A549 treated with AZD2906 at 1 μM for 4 hours (cell line): ENCODE data around the gene PNMA8C. TPM values are rescaled to one million over a fixed set of nuclear protein-coding genes. Genes with fewer than 3 reads are reported as not detected.

Source experiments
- total RNA-seq: library from RNA; stranded (reverse); fragments of 200-300 nt; extraction: Qiagen RNA extraction; gene quantifications from 5 replicates; pipeline ENCODE4 v1.2.3, GENCODE V29; 2022

The PNMA8C gene
- not detected in 5 replicates for total RNA-seq

GRCh38 chr19:46428239-46429135, at the start of gene PNMA8C:
PNMA8C (minus strand) TSS chr19:46428936; CDS start chr19:46428359, 577 bp downstream.

GRCh38 chr19:46471116-46471733, 42.5 kb upstream of the PNMA8C start, which contains the start of gene PNMA8A:
PNMA8A (minus strand) TSS chr19:46471563; CDS start chr19:46471035, 528 bp downstream.

GRCh38 chr19:46413262-46414031, 15.3 kb downstream of the PNMA8C start, which contains the start of gene CCDC8:
CCDC8 (minus strand) TSS chr19:46413564; CDS start chr19:46412810, 754 bp downstream.

Other genes with a start within 250 kb of the PNMA8C start
- 1.0 to 2.3 TPM (median 1.9 TPM) in 5 replicates for gene IGFL1, start 199.2 kb downstream of the PNMA8C start, total RNA-seq
- 0.03 to 0.13 TPM (median 0.07 TPM) in 4 of 5 replicates, not detected in the other for gene HIF3A, start 131.9 kb downstream of the PNMA8C start, total RNA-seq
- gene PPP5C, start 81.8 kb downstream of the PNMA8C start, total RNA-seq, result 80.2 to 88.5 TPM (median 83.3 TPM) in 5 replicates
- not detected in 5 replicates for gene CCDC8, start 15.4 kb downstream of the PNMA8C start, total RNA-seq
- 7.9 to 10.4 TPM (median 8.8 TPM) in 5 replicates for gene PNMA8A, start 42.6 kb upstream of the PNMA8C start, total RNA-seq
- gene PNMA8B, start 66.9 kb upstream of the PNMA8C start, total RNA-seq, result not detected in 5 replicates
- gene CALM3, start 172.4 kb upstream of the PNMA8C start, total RNA-seq, result 202 to 250 TPM (median 232 TPM) in 5 replicates
- gene PTGIR, start 196.2 kb upstream of the PNMA8C start, total RNA-seq, result 0.03 to 0.09 TPM in 2 of 5 replicates, not detected in the others
- not detected in 5 replicates for gene GNG8, start 207.3 kb upstream of the PNMA8C start, total RNA-seq
- 0.22 to 0.36 TPM (median 0.28 TPM) in 5 replicates for gene DACT3, start 232.2 kb upstream of the PNMA8C start, total RNA-seq